Spleen (tissue), 11 donors: ENCODE results near the gene RMI2. TPM values are rescaled to one million over a fixed set of nuclear protein-coding genes. Genes with fewer than 3 reads are reported as not detected.
A peak's percentile ranks its signal among the peaks of the same experiment; 100 is the strongest.

ENCODE experiments used
- DNase-seq: peaks from one replicate; pipeline ENCODE4 v3.0.0-alpha.2; 2020
- H3K27ac ChIP-seq, 8 donors: fragments of 200-600 bp; sonication (generic) in 7 of 8; 1 replicate in 4 of 8; 2 replicates in 4 of 8; pipeline versions ENCODE4 v1.5.0 to v1.8.0; 2016 to 2021; ENCODE audit warnings: inconsistent platforms in 4 of 8, mild to moderate bottlenecking in 4 of 8, moderate library complexity in 1 of 8
- H3K27me3 ChIP-seq, 7 donors: fragments of 200-600 bp; sonication (generic) in 6 of 7; replicated peaks in 1 of 7; 1 replicate in 4 of 7; 2 replicates in 3 of 7; pipeline versions ENCODE4 v1.5.0 to v1.8.0; 2016 to 2021; ENCODE audit warnings: inconsistent platforms in 3 of 7, mild to moderate bottlenecking in 1 of 7
- H3K36me3 ChIP-seq, 6 donors: fragments of 200-600 bp; sonication (generic) in 5 of 6; 1 replicate in 4 of 6; 2 replicates in 2 of 6; pipeline versions ENCODE4 v1.5.0 to v1.8.0; 2016 to 2021; ENCODE audit warnings: inconsistent platforms in 2 of 6
- H3K4me1 ChIP-seq, 6 donors: fragments of 200-600 bp; sonication (generic) in 5 of 6; 1 replicate in 3 of 6; 2 replicates in 3 of 6; pipeline versions ENCODE4 v1.5.0 to v1.8.0; 2016 to 2021; ENCODE audit warnings: inconsistent platforms in 3 of 6
- H3K4me3 ChIP-seq, 8 donors: fragments of 200-600 bp; sonication (generic) in 7 of 8; 1 replicate in 4 of 8; 2 replicates in 4 of 8; pipeline versions ENCODE4 v1.5.0 to v1.8.0; 2016 to 2021; ENCODE audit warnings: inconsistent platforms in 4 of 8, mild to moderate bottlenecking in 4 of 8, moderate library complexity in 2 of 8
- H3K9me3 ChIP-seq, 8 donors: fragments of 200-600 bp; sonication (generic) in 7 of 8; 1 replicate in 4 of 8; 2 replicates in 4 of 8; pipeline versions ENCODE4 v1.5.0 to v1.8.0; 2016 to 2021; ENCODE audit warnings: inconsistent platforms in 4 of 8
- CTCF ChIP-seq, 11 experiments: fragments of 200-600 bp in 7 of 11; fragments of 450-650 bp in 4 of 11; sonication (generic) in 4 of 11; IDR thresholded peaks in 8 of 11; conservative IDR thresholded peaks in 3 of 11; 1 replicate in 7 of 11; 2 replicates in 4 of 11; pipeline versions ENCODE4 v1.4.0 to v1.8.0; 2016 to 2021; ENCODE audit warnings: antibody characterized with exemption in 11 of 11, inconsistent platforms in 4 of 11, mild to moderate bottlenecking in 1 of 11
- POLR2A ChIP-seq, 3 donors: fragments of 450-650 bp; IDR thresholded peaks; one replicate each; pipeline ENCODE4 v1.5.1; 2017; ENCODE audit warnings: antibody characterized with exemption in 3 of 3, mild to moderate bottlenecking in 1 of 3
- POLR2AphosphoS5 ChIP-seq, 3 donors: sonication (generic); formaldehyde crosslinking; IDR thresholded peaks; one replicate each; pipeline ENCODE4 v1.5.1; 2017; ENCODE audit warnings: antibody characterized with exemption in 3 of 3
- WGBS, 5 donors: extraction: QIAGEN DNeasy Blood & Tissue Kit in 3 of 5; methylation state at CpG; one replicate each; pipeline versions ENCODE4 v1.1.5 to v1.1.7; 2013 to 2018; 5-methylcytosine and 5-hydroxymethylcytosine counted together
- intact Hi-C: fragments of 100-400 bp; cut with DNase I; formaldehyde crosslinking; loops from one replicate; pipeline ENCODE4 v1.15.0; 2023; ENCODE audit warnings: low total_unique reads
- polyA plus RNA-seq, 3 donors: library from polyadenylated mRNA; stranded (reverse); fragments of 200-250 nt; gene quantifications; one replicate each; pipeline ENCODE4 v1.2.1, GENCODE V29; 2013
- total RNA-seq, 7 donors: library from RNA; depleted of rRNA in 3 of 7; stranded (reverse); fragments of >200 nt in 3 of 7; fragmentation: NEBNext Ultra II Directional in 4 of 7; extraction: Animal tissue kit (Norgen Biotek cat#: 25700) in 4 of 7; gene quantifications; one replicate each; pipeline versions ENCODE4 v1.1.0 to v1.2.1, GENCODE V29; 2016 to 2021
- donor health status: healthy with polysubstance abuse.
- donor health status: DM: no; HTN: no; CAD: no; lungs with moderate emphysema.
- donor health status: DM: no; HTN: no; CAD: no.
- donor health status: Bipolar disorder and iron deficiency.
- donor health status: healthy.
- donor health status: DM: no; HTN: no; CAD: no.
- donor health status: DM: yes; HTN: yes; CAD: no.

RMI2 gene
- total and polyA plus RNA-seq, 10 donors, result 2.4 to 23.6 (median 4.7) TPM

GRCh38 chr16:11296706-11297491 is 48.4 kb upstream of the RMI2 start:
- 43 to 51% (median 49%) methylated on average over 9 to 10 of the region's 10 CpGs for WGBS, 5 donors
- TF ChIP-seq CTCF (IDR thresholded peaks at IDR 0.05 in 8 of 11, conservative IDR thresholded peaks at IDR 0.05 in 3 of 11) (no peak), POLR2AphosphoS5 (IDR thresholded peaks at IDR 0.05) (no peak), POLR2A (IDR thresholded peaks at IDR 0.05) (no peak)
- Histone ChIP-seq H3K9me3 (no peaks in the 10 kb centered on the region), H3K4me3 (peak overlapping the region in 3 of 8 donors; percentile 7 to 47 (median 16)), H3K27ac (peak overlapping the region in 3 of 8 donors; percentile 41 to 66 (median 60)), H3K27me3 (peaks cover 0 to 10% (median 0%) of the 10 kb centered on the region in 7 donors), H3K4me1 (peaks cover 16 to 62% (median 37%) of the 10 kb centered on the region in 6 donors), H3K36me3 (no peaks in the 10 kb centered on the region)
- intact Hi-C loops, result no loop called here
- no peak for DNase-seq

GRCh38 chr16:11297492-11298142 is 47.6 kb upstream of the RMI2 start:
- peaks cover 16 to 62% (median 37%) of the 10 kb centered on the region in 6 donors for H3K4me1 ChIP-seq
- 7 to 12% (median 10%) methylated on average over 14 to 19 of the region's 19 CpGs for WGBS, 5 donors
- peak overlapping the region in 5 of 8 donors; percentile 34 to 66 (median 60) for H3K27ac ChIP-seq
- H3K4me3 ChIP-seq, result peak overlapping the region in 4 of 8 donors; percentile 7 to 47 (median 12)
- H3K9me3 ChIP-seq, result no peaks in the 10 kb centered on the region
- TF ChIP-seq POLR2A (IDR thresholded peaks at IDR 0.05) (no peak), POLR2AphosphoS5 (IDR thresholded peaks at IDR 0.05) (peak; percentile 89 to 97 (median 92)), CTCF (IDR thresholded peaks at IDR 0.05 in 8 of 11, conservative IDR thresholded peaks at IDR 0.05 in 3 of 11) (peak in 5 of 11 experiments; percentile 16 to 44 (median 19))
- intact Hi-C loops, result no loop called here
- peaks cover 0 to 8% (median 0%) of the 10 kb centered on the region in 7 donors for H3K27me3 ChIP-seq
- peak; percentile 96 for DNase-seq
- no peaks in the 10 kb centered on the region for H3K36me3 ChIP-seq

- no peak overlapping the region for H3K4me3 ChIP-seq
- intact Hi-C loops, result no loop called here
- H3K36me3 ChIP-seq, result no peaks in the 10 kb centered on the region
- no peaks in the 10 kb centered on the region for H3K9me3 ChIP-seq
- H3K4me1 ChIP-seq, result peaks cover 16 to 62% (median 39%) of the 10 kb centered on the region in 6 donors
- 71 to 86% (median 84%) methylated on average over 5 of the region's 5 CpGs for WGBS, 5 donors
- no peak for DNase-seq
- TF ChIP-seq POLR2AphosphoS5 (IDR thresholded peaks at IDR 0.05), result no peak
- TF ChIP-seq POLR2A (IDR thresholded peaks at IDR 0.05), result no peak
- TF ChIP-seq CTCF (IDR thresholded peaks at IDR 0.05 in 8 of 11, conservative IDR thresholded peaks at IDR 0.05 in 3 of 11), result no peak
- H3K27ac ChIP-seq, result peak overlapping the region in 5 of 8 donors; percentile 34 to 66 (median 60)
- peaks cover 0 to 1% (median 0%) of the 10 kb centered on the region in 7 donors for H3K27me3 ChIP-seq
Observed at GRCh38 chr16:11298143-11298900, 46.9 kb upstream of the RMI2 start.
